ENCODE data around the gene LY86. TPM values are rescaled to one million over a fixed set of nuclear protein-coding genes. Genes with fewer than 3 reads are reported as not detected.

LY86 gene
- total RNA-seq, 1 experiment from 2014 or later, result not detected

- no peak overlapping the region for H3K56ac ChIP-seq (ENCODE audit: insufficient read length, low read depth, low read length)
- no peak overlapping the region for H3K4me3 Mint-ChIP-seq
- no peak overlapping the region for H2BK12ac ChIP-seq (ENCODE audit: insufficient read length, low read depth, low read length)
- no peak overlapping the region for H4K91ac ChIP-seq (ENCODE audit: insufficient read length, low read depth, low read length)
- H3K4me1 Mint-ChIP-seq, result peaks cover 21 to 22% of the 10 kb centered on the region in 2 experiments
- H3K9me3 ChIP-seq (ENCODE audit: control insufficient read depth, low read depth, low read length), result no peaks in the 10 kb centered on the region
- no peak overlapping the region for H4K5ac ChIP-seq (ENCODE audit: insufficient read length, low read depth, low read length)
- H3K27me3 Mint-ChIP-seq (ENCODE audit: low read depth), result peaks cover 2% of the 10 kb centered on the region; the same call in 1 of the 2 replicates
- peaks cover 0 to 3% of the 10 kb centered on the region in 2 experiments; a peak in 1 of 5 replicates for H3K9me3 Mint-ChIP-seq
- 0 out of 7 replicates have a peak, but pooled peaks cover 0 to 3% (median 0%) of the 10 kb centered on the region in 3 experiments for H3K36me3 Mint-ChIP-seq (ENCODE audit: insufficient read depth in 1 of 3, low read depth in 3 of 3)
- no peak overlapping the region for H3K9ac ChIP-seq (ENCODE audit: extremely low read depth, insufficient read length, low read length)
- H3K23ac ChIP-seq (ENCODE audit: insufficient read length, low read depth, low read length), result no peak overlapping the region
- no peak overlapping the region for H2BK120ac ChIP-seq (ENCODE audit: low read depth, low read length, poor library complexity, severe bottlenecking)
- no peak overlapping the region for H3K14ac ChIP-seq (ENCODE audit: insufficient read depth, low read length)
- H3K27ac Mint-ChIP-seq, result no peak overlapping the region
- H2AFZ ChIP-seq (ENCODE audit: low read length), result no peak overlapping the region
- no peak overlapping the region for H3K27ac ChIP-seq (ENCODE audit: insufficient read length, low read depth, low read length)
- no peaks in the 10 kb centered on the region for H3K79me1 ChIP-seq (ENCODE audit: insufficient read depth, low read depth, low read length, poor library complexity, severe bottlenecking)
- H3K79me2 ChIP-seq (ENCODE audit: insufficient read depth, low read length), result no peaks in the 10 kb centered on the region
- H3K23me2 ChIP-seq (ENCODE audit: insufficient read length, low read depth, low read length, poor library complexity, severe bottlenecking), result no peaks in the 10 kb centered on the region
- H3K18ac ChIP-seq (ENCODE audit: insufficient read length, low read depth, low read length), result no peak overlapping the region
- H3K4ac ChIP-seq (ENCODE audit: low read depth, low read length), result no peak overlapping the region
- H2BK5ac ChIP-seq (ENCODE audit: insufficient read length, low read length), result no peak overlapping the region
- no peak overlapping the region for H2BK20ac ChIP-seq (ENCODE audit: low read depth, low read length, poor library complexity, severe bottlenecking)
- DNase-seq, result no peak
- no peak overlapping the region for H4K8ac ChIP-seq (replicated peaks; ENCODE audit: insufficient read length, low read depth, low read length)
- peaks cover 14% of the 10 kb centered on the region; the same call in 1 of the 2 replicates for H3K4me1 ChIP-seq (ENCODE audit: insufficient read depth, low read length)
- H2AK5ac ChIP-seq (ENCODE audit: insufficient read length, low read length), result no peak overlapping the region
- H3K27me3 ChIP-seq (ENCODE audit: insufficient read depth, low read length), result no peaks in the 10 kb centered on the region
- no peak overlapping the region for H2BK15ac ChIP-seq (ENCODE audit: low read depth, low read length)
- H3T11ph ChIP-seq (ENCODE audit: low read length), result no peak overlapping the region
- no peaks in the 10 kb centered on the region for H4K20me1 ChIP-seq (ENCODE audit: control insufficient read depth, insufficient read depth, insufficient read length)
- no peak overlapping the region for H3K4me2 ChIP-seq (ENCODE audit: insufficient read depth, insufficient read length, low read length)
- WGBS (ENCODE audit: extremely low coverage, insufficient read length, low lambda C conversion rate), result no CpG with 5 or more reads among the region's 1 CpG
- no peak for TF ChIP-seq CTCF (conservative IDR thresholded peaks at IDR 0.05)
Observed at GRCh38 chr6:6634735-6635075, 46.2 kb downstream of the LY86 start.

Measured in H9 (cell line).